ENCODE results near the gene SLC13A3. TPM values are rescaled to one million over a fixed set of nuclear protein-coding genes. Genes with fewer than 3 reads are reported as not detected.
"Not testable (repeated sequence)": the region's sequence is repeated elsewhere in the genome, so short reads cannot be mapped to it uniquely, and the experiment has no call there.

The SLC13A3 gene
- total RNA-seq, 1 donor = 3.0 TPM

GRCh38 chr20:46681032-46681854 lies 30.0 kb upstream of the SLC13A3 start:
- H3K4me3 ChIP-seq (ENCODE audit: low read depth, low read length) = no peak overlapping the region
- TF ChIP-seq, protein P1, sequence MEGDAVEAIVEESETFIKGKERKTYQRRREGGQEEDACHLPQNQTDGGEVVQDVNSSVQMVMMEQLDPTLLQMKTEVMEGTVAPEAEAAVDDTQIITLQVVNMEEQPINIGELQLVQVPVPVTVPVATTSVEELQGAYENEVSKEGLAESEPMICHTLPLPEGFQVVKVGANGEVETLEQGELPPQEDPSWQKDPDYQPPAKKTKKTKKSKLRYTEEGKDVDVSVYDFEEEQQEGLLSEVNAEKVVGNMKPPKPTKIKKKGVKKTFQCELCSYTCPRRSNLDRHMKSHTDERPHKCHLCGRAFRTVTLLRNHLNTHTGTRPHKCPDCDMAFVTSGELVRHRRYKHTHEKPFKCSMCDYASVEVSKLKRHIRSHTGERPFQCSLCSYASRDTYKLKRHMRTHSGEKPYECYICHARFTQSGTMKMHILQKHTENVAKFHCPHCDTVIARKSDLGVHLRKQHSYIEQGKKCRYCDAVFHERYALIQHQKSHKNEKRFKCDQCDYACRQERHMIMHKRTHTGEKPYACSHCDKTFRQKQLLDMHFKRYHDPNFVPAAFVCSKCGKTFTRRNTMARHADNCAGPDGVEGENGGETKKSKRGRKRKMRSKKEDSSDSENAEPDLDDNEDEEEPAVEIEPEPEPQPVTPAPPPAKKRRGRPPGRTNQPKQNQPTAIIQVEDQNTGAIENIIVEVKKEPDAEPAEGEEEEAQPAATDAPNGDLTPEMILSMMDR (IDR thresholded peaks at IDR 0.05; ENCODE audit: insufficient read depth, low read length) = peak; percentile 75
- peak; percentile 56 for DNase-seq (ENCODE audit: low read depth)

- DNase-seq (ENCODE audit: low read depth) = no peak
- H3K4me3 ChIP-seq (ENCODE audit: low read depth, low read length) = no peak overlapping the region
- TF ChIP-seq, protein P1 (IDR thresholded peaks at IDR 0.05; ENCODE audit: insufficient read depth, low read length) = no peak
Observed at GRCh38 chr20:46680684-46681031, 29.4 kb upstream of the SLC13A3 start.

GRCh38 chr20:46678516-46678915 lies 27.3 kb upstream of the SLC13A3 start:
- TF ChIP-seq, protein P1 (IDR thresholded peaks at IDR 0.05; ENCODE audit: insufficient read depth, low read length) = no peak
- no peak for DNase-seq (ENCODE audit: low read depth)
- H3K4me3 ChIP-seq (ENCODE audit: low read depth, low read length) = no peak overlapping the region

- TF ChIP-seq, protein P1 (IDR thresholded peaks at IDR 0.05; ENCODE audit: insufficient read depth, low read length) = no peak
- DNase-seq (ENCODE audit: low read depth) = no peak
- H3K4me3 ChIP-seq (ENCODE audit: low read depth, low read length) = no peak overlapping the region
Observed at GRCh38 chr20:46677608-46678007, 26.3 kb upstream of the SLC13A3 start.

GRCh38 chr20:46676649-46677316 lies 25.5 kb upstream of the SLC13A3 start:
- not testable (repeated sequence) for DNase-seq (ENCODE audit: low read depth); H3K4me3 ChIP-seq (ENCODE audit: low read depth, low read length)

- TF ChIP-seq, protein P1 (IDR thresholded peaks at IDR 0.05; ENCODE audit: insufficient read depth, low read length) = no peak
- no peak for DNase-seq (ENCODE audit: low read depth)
- no peak overlapping the region for H3K4me3 ChIP-seq (ENCODE audit: low read depth, low read length)
Observed at GRCh38 chr20:46674253-46675083, 23.2 kb upstream of the SLC13A3 start.
